ENCODE measurements around the gene CEBPE.

DNA sequence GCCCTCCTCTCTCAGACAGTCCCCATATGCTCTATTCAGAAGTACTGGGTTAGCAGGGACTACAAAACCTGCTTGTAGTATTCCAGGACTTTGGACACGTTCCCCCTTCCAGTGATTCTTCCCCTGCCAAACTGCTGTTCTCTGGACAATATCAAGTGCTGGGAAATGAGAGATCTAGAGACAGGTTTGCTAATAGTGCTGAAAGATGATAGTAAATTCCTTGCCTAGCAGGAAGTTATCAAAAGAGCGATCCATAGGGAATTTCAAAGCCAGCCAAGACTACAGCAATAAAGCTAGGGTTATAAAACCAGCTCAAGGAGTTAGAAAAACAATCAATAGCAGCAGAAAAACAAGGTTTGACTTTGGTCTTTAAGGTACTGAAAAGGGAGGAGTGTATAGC is 49.2 kb upstream of the CEBPE start:
- TF ChIP-seq CTCF (IDR thresholded peaks at IDR 0.05 in 2 of 3, conservative IDR thresholded peaks at IDR 0.05 in 1 of 3; ENCODE audit: borderline replicate concordance in 1 of 3, insufficient read depth in 1 of 3, low read depth in 2 of 3, low read length in 2 of 3), result no peak
- TF ChIP-seq SP1 (IDR thresholded peaks at IDR 0.05; ENCODE audit: low read depth), result no peak
- no peak for TF ChIP-seq MAX (IDR thresholded peaks at IDR 0.05)
- TF ChIP-seq JUND (IDR thresholded peaks at IDR 0.05), result no peak
- no peak for TF ChIP-seq SIN3A (IDR thresholded peaks at IDR 0.05; ENCODE audit: low read depth)
- TF ChIP-seq ELF1 (IDR thresholded peaks at IDR 0.05; ENCODE audit: borderline replicate concordance, low read depth), result no peak
- TF ChIP-seq POLR2AphosphoS5 (IDR thresholded peaks at IDR 0.05; ENCODE audit: low read depth, low read length), result no peak
- no peak for TF ChIP-seq CEBPB (IDR thresholded peaks at IDR 0.05; ENCODE audit: low read depth)
- no peak for TF ChIP-seq RAD21 (IDR thresholded peaks at IDR 0.05; ENCODE audit: low read depth)
